Endothelial cell of umbilical vein (primary cell): ENCODE data around the gene ESRRB. TPM values are rescaled to one million over a fixed set of nuclear protein-coding genes. Genes with fewer than 3 reads are reported as not detected.

Source experiments
- BruUV-seq: library from RNA; stranded (reverse); fragments of 400-500 nt; replicated peaks from 2 replicates; lab custom pipeline; 2021; lab: Mats Ljungman, UMichigan
- CTCF ChIA-PET: fragments of 300-600, 350-600 bp; sonication (Branson Sonifier 250); formaldehyde crosslinking; loops from one replicate; lab custom pipeline; 2021; ENCODE audit warnings: antibody characterized with exemption, inconsistent platforms; lab: Charles Lee
- POLR2A ChIA-PET: fragments of 300-600, 350-600 bp; sonication (Branson Sonifier 250); formaldehyde crosslinking; loops from one replicate; lab custom pipeline; 2021; ENCODE audit warnings: antibody characterized with exemption, inconsistent platforms; lab: Charles Lee
- DNase-seq: peaks from one replicate; pipeline ENCODE4 v3.0.0-alpha.2; 2011; ENCODE audit warnings: low read depth, low spot score
- FAIRE-seq: peaks from 2 replicates; lab custom pipeline; 2011; peaks lifted over from hg19 to GRCh38; lab: Jason Lieb, UNC
- H2AFZ ChIP-seq: 2 replicates; pipeline ENCODE4 v1.6.0; 2012; ENCODE audit warnings: low read depth, low read length, control low read depth, inconsistent platforms
- H3K27ac ChIP-seq: 2 replicates; pipeline ENCODE4 v1.5.1; 2011; ENCODE audit warnings: low read depth, mild to moderate bottlenecking, control low read depth, low read length, moderate library complexity; ENCODE audit not compliant: insufficient read depth
- H3K27me3 ChIP-seq, 2 experiments: 2 replicates each; pipeline versions ENCODE4 v1.6.0 to v1.6.1; 2011; ENCODE audit warnings: low read length in 2 of 2, mixed read lengths in 1 of 2; ENCODE audit not compliant: control insufficient read depth in 2 of 2, insufficient read depth in 2 of 2
- H3K36me3 ChIP-seq, 2 experiments: 2 replicates in 1 of 2; 3 replicates in 1 of 2; pipeline ENCODE4 v1.5.1; 2011; ENCODE audit warnings: low read length in 2 of 2, mild to moderate bottlenecking in 1 of 2, moderate library complexity in 1 of 2; ENCODE audit not compliant: control insufficient read depth in 2 of 2, insufficient read depth in 2 of 2; ENCODE audit errors: extremely low read depth in 1 of 2
- H3K4me1 ChIP-seq: 3 replicates; pipeline ENCODE4 v1.5.1; 2011; ENCODE audit warnings: mild to moderate bottlenecking, low read length; ENCODE audit not compliant: control insufficient read depth, insufficient read depth; ENCODE audit errors: extremely low read depth
- H3K4me2 ChIP-seq: 2 replicates; pipeline ENCODE4 v1.6.1; 2011; ENCODE audit warnings: low read length, control low read depth, mixed read lengths; ENCODE audit not compliant: insufficient read depth
- H3K4me3 ChIP-seq, 3 experiments: fragments of 200-600 bp in 1 of 3; sonication (generic), shearing (Covaris generic) in 1 of 3; replicated peaks in 1 of 3; 2 replicates each; pipeline ENCODE4 v1.5.1; 2011 to 2016; ENCODE audit warnings: control low read depth in 3 of 3, low read length in 3 of 3, mild to moderate bottlenecking in 2 of 3, inconsistent platforms in 1 of 3, low read depth in 1 of 3, moderate library complexity in 1 of 3; ENCODE audit not compliant: insufficient read depth in 1 of 3
- H3K79me2 ChIP-seq: 2 replicates; pipeline ENCODE4 v1.6.0; 2012; ENCODE audit warnings: low read length, inconsistent platforms; ENCODE audit not compliant: control insufficient read depth, insufficient read depth
- H3K9ac ChIP-seq: replicated peaks from 2 replicates; pipeline ENCODE3; 2011; ENCODE audit warnings: low read length, control low read depth; ENCODE audit not compliant: insufficient read depth; ENCODE audit errors: extremely low read depth
- H3K9me1 ChIP-seq: replicated peaks from 3 replicates; pipeline ENCODE4 v1.6.0; 2011; ENCODE audit warnings: mild to moderate bottlenecking, low read length; ENCODE audit not compliant: control insufficient read depth, insufficient read depth; ENCODE audit errors: extremely low read depth
- H3K9me3 ChIP-seq: replicated peaks from 2 replicates; pipeline ENCODE4 v1.5.1; 2012; ENCODE audit warnings: low read length, inconsistent platforms; ENCODE audit not compliant: control insufficient read depth, insufficient read depth
- H4K20me1 ChIP-seq: replicated peaks from 2 replicates; pipeline ENCODE3; 2011; ENCODE audit warnings: mild to moderate bottlenecking, low read length; ENCODE audit not compliant: control insufficient read depth, insufficient read depth; ENCODE audit errors: extremely low read depth
- EZH2 ChIP-seq: IDR thresholded peaks from 2 replicates; pipeline ENCODE4 v1.6.1; 2012; ENCODE audit warnings: borderline replicate concordance, low read depth, mild to moderate bottlenecking, moderate library complexity, low read length, inconsistent platforms; ENCODE audit not compliant: severe bottlenecking
- FOS ChIP-seq: IDR thresholded peaks from 2 replicates; pipeline ENCODE4 v1.6.1; 2011; ENCODE audit warnings: mild to moderate bottlenecking, low read length, moderate library complexity, borderline replicate concordance; ENCODE audit not compliant: insufficient read depth
- GATA2 ChIP-seq: IDR thresholded peaks from 2 replicates; pipeline ENCODE4 v1.7.0; 2011; ENCODE audit warnings: low read depth, mild to moderate bottlenecking, moderate library complexity, mixed read lengths, low read length; ENCODE audit not compliant: insufficient read length, insufficient read depth
- JUN ChIP-seq: IDR thresholded peaks from 2 replicates; pipeline ENCODE4 v1.6.1; 2011; ENCODE audit warnings: borderline replicate concordance, low read depth; ENCODE audit not compliant: insufficient read length, insufficient read depth
- MYC ChIP-seq: IDR thresholded peaks from one replicate; pipeline ENCODE4 v1.6.1; 2011; ENCODE audit warnings: mild to moderate bottlenecking, low read depth, low read length
- POLR2A ChIP-seq: IDR thresholded peaks from 2 replicates; pipeline ENCODE4 v1.6.1; 2012; ENCODE audit warnings: low read depth, mild to moderate bottlenecking, control low read depth, low read length
- POLR2AphosphoS5 ChIP-seq: IDR thresholded peaks from 2 replicates; pipeline ENCODE4 v1.6.1; 2012; ENCODE audit warnings: low read depth, mild to moderate bottlenecking, control low read depth, low read length, moderate library complexity; ENCODE audit not compliant: insufficient read depth
- dilution Hi-C: fragments of 300-500 bp; cut with MboI; formaldehyde crosslinking; loops from one replicate; pipeline ENCODE4 v1.15.0; 2019; ENCODE audit warnings: low sequenced_read_pairs; ENCODE audit not compliant: extremely low pct_ligation_motif_present
- intact Hi-C: fragments of 100-400 bp; cut with micrococcal nuclease; formaldehyde crosslinking; loops from one replicate; pipeline ENCODE4 v1.10.0; 2022
- polyA plus RNA-seq, 4 experiments: library from polyadenylated mRNA; depleted of rRNA in 3 of 4; stranded (reverse) in 3 of 4; unstranded in 1 of 4; fragments of >200 nt; gene quantifications; 2 replicates each; pipeline versions ENCODE4 v1.2.1 to v1.2.3, GENCODE V29; 2011 to 2012; ENCODE audit warnings: missing spikeins in 1 of 4
- total RNA-seq: library from RNA; stranded (reverse); gene quantifications from 2 replicates; pipeline ENCODE4 v1.2.3, GENCODE V29; 2021
- TF ChIP-seq, protein P1 (sequence below): IDR thresholded peaks from 2 replicates; pipeline ENCODE4 v1.6.1; 2011; ENCODE audit not compliant: insufficient read depth, insufficient read length
- TF ChIP-seq, protein P2 (sequence below), 2 donors: IDR thresholded peaks; 1 replicate in 1 of 2; 2 replicates in 1 of 2; pipeline ENCODE4 v1.5.1; 2011; ENCODE audit warnings: low read length in 2 of 2, mild to moderate bottlenecking in 2 of 2, moderate library complexity in 2 of 2, control low read depth in 1 of 2, inconsistent platforms in 1 of 2, low read depth in 1 of 2; ENCODE audit not compliant: insufficient read depth in 1 of 2; ENCODE audit errors: extremely low read depth in 1 of 2

The ESRRB gene
- total and polyA plus RNA-seq, 2 donors (not counting 3 experiments of a cell fraction or from before 2014, with no cell fraction given) = not detected

DNA sequence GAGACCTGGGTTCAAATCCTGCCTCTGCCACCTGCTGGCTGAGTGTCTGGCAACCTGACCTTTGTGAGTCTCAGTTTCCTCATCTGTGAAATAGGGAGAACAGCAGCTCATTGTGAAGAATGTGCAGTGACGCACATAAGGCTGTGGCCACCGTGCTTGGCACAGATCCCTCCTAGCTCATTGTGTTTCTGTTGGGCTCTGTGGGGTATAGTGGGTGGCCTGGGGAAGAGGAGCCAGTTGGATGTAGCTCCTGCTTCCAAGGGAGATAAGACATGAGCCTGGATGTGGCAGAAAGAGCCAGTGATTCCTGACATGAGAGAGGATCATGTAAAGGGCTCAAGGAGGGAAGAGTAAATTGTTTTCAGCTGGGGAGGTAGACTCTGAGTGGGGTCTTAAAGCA lies 120.0 kb downstream of the ESRRB start:
- no peak overlapping the region for H3K4me3 ChIP-seq
- FAIRE-seq (no peak), DNase-seq (no peak)
- BruUV-seq = no TSS peak
- H3K27me3 ChIP-seq = no peaks in the 10 kb centered on the region
- no peaks in the 10 kb centered on the region for H3K9me3 ChIP-seq
- dilution Hi-C loops = no loop called here
- POLR2A ChIA-PET = no interaction called here
- CTCF ChIA-PET = no interaction called here
- no peaks in the 10 kb centered on the region for H3K9me1 ChIP-seq
- no peak overlapping the region for H2AFZ ChIP-seq
- no peaks in the 10 kb centered on the region for H3K79me2 ChIP-seq
- no peaks in the 10 kb centered on the region for H3K36me3 ChIP-seq
- H3K4me1 ChIP-seq = no peaks in the 10 kb centered on the region
- no peak overlapping the region for H3K4me2 ChIP-seq
- TF ChIP-seq JUN (no peak), POLR2A (no peak), POLR2AphosphoS5 (no peak), GATA2 (no peak), EZH2 (no peak), MYC (no peak), FOS (no peak)
- TF ChIP-seq, protein P1, sequence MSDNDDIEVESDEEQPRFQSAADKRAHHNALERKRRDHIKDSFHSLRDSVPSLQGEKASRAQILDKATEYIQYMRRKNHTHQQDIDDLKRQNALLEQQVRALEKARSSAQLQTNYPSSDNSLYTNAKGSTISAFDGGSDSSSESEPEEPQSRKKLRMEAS = no peak
- TF ChIP-seq, protein P2, sequence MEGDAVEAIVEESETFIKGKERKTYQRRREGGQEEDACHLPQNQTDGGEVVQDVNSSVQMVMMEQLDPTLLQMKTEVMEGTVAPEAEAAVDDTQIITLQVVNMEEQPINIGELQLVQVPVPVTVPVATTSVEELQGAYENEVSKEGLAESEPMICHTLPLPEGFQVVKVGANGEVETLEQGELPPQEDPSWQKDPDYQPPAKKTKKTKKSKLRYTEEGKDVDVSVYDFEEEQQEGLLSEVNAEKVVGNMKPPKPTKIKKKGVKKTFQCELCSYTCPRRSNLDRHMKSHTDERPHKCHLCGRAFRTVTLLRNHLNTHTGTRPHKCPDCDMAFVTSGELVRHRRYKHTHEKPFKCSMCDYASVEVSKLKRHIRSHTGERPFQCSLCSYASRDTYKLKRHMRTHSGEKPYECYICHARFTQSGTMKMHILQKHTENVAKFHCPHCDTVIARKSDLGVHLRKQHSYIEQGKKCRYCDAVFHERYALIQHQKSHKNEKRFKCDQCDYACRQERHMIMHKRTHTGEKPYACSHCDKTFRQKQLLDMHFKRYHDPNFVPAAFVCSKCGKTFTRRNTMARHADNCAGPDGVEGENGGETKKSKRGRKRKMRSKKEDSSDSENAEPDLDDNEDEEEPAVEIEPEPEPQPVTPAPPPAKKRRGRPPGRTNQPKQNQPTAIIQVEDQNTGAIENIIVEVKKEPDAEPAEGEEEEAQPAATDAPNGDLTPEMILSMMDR (IDR thresholded peaks at IDR 0.05; ENCODE audit: extremely low read depth in 1 of 2, insufficient read depth in 1 of 2, low read depth in 1 of 2, low read length in 2 of 2) = no peak
- intact Hi-C loops = no loop called here
- no peaks in the 10 kb centered on the region for H4K20me1 ChIP-seq
- H3K9ac ChIP-seq = no peak overlapping the region
- H3K27ac ChIP-seq = no peak overlapping the region
